NCI-H82 (cell line): ENCODE measurements around the gene NEDD4L.

Source experiments
- DNase-seq: peaks from one replicate; lab custom pipeline; 2025; lab: John Stamatoyannopoulos, UW

The NEDD4L gene

DNA sequence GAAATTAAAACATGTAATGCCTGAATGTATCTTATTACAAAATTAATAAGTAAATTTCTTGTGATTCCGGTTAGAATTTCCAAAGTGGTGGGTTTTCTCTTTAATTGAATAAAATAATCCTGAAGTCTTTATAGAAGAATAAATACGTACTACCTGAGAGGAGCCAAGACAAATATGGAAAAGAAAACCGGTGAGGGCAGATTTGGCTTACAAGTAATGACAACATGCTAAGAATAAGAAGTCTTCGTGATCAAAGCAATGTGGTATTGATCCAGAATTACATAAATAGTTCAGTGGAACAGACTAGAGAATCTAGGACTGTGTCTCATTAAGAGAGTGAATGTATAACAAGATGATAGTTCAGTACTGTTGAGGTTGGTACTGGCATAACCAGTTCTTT is 167.5 kb downstream of the NEDD4L start:
- DNase-seq, result no peak

DNA sequence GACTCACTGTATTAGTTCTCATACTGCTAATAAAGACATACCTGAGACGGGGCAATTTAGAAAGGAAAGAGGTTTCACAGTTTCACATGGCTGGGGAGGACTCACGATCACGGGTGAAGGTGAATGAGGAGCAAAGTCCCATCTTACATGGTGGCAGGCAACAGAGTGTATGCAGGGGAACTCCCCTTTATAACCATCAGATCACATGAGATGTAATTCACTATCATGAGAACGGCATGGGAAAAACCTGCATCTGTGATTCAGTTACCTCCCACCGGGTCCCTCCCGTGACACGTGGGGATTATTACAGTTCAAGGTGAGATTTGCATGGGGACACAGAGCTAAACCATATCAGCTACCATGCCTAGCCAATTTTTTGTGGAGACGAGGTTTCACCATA is 168.2 kb downstream of the NEDD4L start:
- no peak for DNase-seq

DNA sequence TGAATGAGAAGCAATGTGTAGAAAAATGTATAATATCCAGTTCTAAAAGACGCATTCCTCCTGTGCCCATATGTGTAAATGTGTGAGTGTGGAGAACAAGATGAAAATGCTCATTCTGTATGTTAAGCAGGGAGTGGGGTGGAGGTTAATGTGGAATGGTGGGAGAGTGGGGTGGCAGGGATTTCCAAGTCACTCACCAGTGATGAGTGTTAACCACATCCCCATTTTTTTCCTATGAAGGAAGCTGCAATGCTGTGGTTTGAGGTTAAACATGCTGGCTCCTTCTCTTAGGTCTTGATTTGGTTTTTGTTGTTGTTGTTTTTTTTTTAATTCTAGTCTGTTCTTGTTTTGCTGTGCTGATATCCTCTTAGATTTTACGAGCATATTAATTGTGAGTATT is 169.4 kb downstream of the NEDD4L start:
- DNase-seq, result no peak

DNA sequence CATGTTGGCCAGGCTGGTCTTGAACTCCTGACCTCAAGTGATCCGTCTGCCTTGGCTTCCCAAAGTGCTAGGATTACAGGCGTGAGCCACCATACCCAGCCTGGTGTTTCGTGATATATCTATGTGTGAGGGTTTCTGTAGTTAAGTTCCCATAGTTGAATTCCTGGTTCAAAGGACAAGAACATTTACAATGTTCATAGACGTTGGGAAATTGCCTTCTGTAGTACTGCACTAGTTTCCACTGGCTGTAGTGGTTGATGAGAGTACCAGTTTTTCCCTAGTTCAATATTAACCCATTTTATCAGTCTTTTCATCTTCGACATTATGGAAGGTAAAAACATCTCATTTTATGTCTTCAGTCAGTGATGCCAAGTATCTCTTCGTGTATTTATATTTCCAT is 171.0 kb downstream of the NEDD4L start:
- DNase-seq, result no peak

DNA sequence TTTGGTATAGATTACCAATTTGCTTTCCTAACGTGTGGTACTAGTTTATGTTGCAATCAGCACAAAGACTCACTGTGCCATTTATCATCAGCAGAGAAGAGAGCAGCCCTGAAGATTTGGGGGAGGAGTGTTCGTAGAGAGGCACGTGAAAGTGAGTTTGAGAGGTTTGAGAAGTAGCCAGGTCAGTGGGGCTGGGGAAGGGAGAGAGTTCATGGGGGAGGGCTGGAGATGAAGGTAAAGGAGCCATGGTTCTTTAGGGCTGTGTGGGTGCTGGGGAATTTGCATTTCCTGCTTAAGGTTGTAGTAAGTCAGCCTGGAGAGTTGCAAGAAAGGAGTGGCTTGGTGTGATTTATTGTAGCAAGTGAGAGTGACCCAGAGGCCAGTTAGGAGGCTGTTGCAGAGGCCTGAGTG is 172.1 kb downstream of the NEDD4L start:
- no peak for DNase-seq

DNA sequence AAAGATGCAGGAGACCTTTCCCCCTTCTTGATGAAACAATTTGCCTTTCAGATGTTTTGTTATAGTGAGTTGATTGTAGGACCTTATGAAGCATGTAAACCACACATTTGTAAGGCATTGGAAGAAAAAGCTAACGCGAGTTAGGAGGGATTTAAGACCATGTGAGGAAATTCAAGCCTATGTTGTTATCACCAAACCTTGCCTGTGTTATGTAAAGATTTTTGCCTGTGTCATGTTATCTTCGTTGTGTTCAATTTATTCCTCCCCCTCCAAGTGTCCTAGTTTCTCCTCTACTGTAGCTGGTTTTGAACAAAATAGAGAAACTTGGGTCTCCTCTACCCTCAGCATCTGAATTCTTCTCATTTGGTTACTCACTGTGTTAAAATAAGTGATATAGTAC is 173.0 kb downstream of the NEDD4L start:
- no peak for DNase-seq

DNA sequence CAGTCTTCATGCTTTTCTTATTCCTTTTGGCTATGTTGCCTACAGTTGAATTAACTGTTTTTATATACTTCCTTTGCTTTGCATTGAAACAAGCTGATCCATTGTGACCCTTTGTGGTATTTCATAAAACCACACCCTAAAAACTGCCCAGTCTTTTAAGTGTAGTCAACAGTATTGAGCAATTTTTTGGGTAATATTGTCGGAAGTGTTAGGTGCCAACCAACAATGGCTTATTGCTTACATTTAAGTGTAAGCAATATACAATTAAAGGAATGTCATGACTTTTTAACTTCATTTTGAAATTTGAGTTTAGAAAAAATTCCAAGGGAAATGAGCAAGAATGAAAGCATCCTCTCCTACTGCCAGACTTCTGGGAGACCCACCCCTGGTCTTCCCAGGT is 174.1 kb downstream of the NEDD4L start:
- DNase-seq, result no peak

DNA sequence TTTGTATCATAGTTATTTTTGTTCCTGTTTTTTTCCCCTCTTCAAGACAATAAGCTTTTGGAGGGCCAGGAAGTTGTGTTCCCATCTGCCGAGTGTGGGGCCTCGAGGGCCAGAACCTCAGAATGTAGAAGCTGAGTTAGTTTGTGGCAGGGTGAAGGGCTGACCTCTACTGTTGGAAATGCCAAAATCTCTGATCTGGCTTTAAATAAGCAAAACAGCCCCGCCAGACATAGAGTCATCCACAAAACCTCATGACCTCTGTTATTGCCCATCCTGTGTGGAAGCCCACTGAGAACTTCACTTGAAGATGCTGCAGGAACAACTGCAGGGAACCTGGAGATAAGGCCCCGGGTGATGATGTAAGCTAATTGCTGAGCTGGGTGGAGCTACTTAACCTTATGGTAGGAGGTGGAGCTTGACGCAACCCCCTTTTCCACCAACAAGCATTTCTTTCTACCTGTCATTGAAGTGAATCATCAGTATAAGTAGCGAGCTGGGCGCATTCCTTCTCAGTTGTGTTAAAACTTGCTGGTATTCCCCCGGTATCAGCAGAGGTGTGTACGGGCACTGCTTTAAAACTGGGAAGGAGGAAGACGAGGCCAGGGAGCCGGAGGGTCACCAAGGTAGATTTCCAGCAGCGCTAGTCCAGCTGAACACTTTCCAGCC is 177.2 kb downstream of the NEDD4L start:
- DNase-seq, result peak; percentile 42

DNA sequence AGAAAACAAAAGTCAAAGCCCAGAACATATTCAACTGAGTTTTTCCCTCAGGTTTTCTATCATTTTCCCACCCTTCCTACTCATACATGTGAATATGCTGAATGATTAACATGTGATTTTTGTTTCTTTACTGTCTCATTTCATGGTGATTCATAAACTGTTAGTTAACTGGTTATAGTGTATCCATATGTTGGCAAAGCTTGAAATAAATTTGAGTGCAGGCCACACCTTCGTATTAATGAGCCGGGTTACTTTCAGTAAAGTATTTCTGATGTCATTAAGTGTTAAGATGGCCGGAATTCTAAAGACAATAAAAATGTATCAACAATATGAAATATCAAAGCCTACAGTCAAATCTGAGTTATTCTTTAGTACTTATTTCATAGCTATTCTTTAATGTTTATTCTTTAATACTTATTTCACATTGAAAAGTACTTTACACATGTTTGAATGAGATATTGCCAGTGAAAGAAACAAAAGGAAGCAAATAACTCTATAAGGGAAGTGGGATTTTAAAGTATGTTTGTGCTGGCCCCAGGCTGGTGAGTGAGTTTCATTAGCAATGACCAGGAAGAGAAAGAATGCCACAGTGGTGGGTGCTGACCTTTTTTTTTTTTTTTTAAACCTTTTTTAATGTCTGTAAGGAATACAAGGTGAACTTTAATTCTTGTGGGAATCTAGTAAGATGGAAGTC is 178.6 kb downstream of the NEDD4L start:
- DNase-seq, result no peak

DNA sequence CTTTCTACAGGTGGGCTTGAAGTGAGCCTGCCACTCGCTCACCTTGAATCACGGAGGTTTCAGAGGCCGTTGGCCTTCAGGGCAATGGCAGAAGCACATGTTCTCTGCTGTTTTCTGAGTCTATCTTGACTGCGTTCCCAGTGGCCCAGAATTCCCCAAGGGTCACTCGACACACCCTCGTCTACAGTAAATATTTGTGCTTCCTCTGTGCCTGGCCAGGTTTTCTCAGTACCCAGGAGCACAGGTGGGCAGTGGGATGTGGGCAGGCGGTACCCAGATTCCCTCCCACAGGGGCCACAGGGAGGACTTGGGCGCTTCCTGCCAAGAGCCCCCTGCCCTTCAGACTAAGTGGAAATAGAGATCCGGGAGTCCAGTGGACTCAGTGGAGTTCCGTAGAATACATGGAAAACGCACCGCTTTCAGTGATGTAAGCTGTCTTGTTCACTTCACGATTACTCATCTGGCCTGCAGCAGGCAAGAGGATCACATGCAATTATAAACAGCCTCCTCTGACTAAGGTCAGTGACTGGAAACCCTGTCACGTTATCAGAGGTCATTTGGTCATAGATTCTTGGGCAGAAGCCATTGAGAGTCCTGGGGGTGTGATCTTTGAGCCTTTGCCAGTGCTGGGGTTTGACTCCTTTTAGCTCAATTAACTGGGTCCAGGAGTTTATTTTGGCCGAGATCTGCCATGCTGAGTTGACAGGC is 179.8 kb downstream of the NEDD4L start:
- no peak for DNase-seq

DNA sequence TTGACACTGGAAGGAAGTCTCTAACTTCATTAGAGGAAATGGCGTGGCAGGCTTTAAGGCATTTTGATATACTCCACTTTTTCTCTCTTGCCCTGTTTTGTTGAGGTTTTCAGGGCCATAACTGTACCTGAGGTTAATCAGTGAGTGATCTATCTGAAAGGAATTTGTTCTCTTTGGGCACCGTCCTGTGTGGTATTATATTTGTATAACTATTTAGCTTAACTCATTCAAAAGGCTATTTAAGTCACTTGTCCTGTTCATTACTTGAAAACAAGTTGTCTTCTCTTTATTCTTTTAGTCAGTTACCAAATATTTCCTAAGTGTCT is 180.4 kb downstream of the NEDD4L start:
- no peak for DNase-seq

DNA sequence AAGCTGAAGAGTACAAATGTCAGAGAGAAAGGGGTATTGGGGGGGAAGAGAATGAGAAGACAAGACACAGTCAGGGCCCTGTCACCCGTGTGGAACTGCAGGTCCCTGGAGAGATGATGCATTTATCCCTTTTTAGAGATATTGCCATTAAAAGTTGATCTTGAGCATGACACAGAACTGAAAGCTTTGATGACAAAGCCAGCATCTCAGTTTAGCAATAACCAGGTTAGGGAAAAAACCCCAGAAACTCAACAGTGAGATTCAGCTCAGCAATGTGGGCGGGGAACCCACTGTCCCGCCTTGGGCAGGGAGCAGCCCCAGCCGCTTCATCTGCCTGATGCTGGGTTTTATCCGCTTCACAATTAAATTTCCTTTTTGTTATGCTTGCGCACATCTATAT is 181.1 kb downstream of the NEDD4L start:
- no peak for DNase-seq

DNA sequence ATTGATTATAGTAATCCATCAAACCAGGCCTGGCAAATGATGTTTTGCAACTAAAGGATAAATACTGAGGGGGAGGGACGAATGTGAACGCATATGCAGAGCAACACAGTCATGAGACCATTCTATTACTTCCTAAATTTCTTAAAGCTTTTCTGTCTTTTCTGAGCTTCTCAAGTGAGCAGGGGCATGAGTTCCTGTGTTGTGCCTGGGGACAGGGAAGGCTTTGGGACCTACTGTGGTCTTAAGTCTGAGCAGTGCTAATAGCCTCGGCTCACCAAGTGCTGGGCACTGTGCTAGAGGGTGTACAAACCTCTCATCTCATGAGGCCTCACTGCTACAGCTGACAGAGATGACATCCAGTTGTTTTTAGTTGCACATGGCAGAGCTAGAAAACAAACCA is 182.4 kb downstream of the NEDD4L start:
- peak; percentile 42 for DNase-seq

DNA sequence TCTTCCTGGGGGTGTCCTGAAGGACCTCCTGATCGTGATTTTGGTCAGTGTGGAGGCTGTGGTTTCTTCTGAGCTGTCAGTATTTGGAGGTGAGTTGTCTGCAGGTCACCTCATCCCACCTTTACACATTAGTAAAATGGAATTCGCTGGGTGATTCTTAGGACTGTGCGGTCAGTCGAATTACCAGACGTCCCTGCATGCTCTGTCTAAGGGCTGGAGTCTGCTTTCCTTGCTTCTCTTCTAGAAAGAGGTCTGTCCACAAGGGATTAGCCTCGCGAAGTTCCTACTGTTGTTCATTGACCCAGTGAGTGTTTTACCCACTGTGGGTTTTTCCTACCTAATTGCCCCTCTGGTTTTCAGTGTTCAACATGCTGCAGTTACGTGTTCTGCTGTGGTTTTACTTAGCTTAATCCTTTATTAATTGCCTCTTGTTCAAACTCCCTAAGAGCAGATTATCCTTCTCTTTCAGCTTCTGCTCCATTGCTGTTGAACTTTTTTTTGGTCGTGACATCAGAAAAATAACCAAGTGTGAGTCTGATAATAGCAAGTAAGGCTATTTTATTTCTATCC is 183.4 kb downstream of the NEDD4L start:
- peak; percentile 83 for DNase-seq

DNA sequence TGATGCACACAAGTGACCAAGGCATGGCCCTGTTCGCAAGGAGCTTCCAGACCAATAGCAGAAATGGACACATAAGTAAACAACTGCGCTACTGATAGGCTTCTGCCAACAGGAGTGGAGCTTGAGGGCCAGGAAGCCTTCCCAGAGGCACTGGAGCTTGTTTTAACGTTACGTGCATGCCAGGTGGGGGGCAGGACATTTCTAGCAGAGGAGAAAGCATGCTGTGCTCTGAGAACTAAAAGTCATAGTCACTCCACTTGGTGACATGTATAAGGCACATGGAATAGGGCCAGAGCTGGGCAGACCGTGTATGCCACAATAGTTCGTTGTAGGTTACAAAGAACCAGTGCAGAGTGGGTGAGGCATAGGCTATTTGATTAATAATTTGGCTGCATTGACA is 184.2 kb downstream of the NEDD4L start:
- DNase-seq, result no peak

DNA sequence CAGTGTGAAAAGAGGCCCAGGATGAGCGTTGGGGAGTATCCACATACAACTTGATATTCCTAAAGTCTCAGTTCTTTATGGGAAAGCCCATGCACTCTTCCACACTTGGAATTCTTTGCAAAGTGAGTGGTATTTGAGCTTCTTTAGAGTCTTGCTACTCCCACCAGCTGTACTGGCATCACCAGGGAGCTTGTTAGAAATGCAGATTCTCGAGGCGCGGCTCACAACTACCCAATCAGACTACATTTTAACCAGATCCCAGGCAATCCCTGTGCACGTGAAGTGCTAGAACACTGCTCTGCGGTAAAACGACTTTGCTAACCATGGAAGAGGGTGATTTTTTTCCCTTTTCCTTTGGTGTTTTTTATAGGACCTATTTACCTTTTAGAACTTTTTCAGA is 184.7 kb downstream of the NEDD4L start:
- no peak for DNase-seq

DNA sequence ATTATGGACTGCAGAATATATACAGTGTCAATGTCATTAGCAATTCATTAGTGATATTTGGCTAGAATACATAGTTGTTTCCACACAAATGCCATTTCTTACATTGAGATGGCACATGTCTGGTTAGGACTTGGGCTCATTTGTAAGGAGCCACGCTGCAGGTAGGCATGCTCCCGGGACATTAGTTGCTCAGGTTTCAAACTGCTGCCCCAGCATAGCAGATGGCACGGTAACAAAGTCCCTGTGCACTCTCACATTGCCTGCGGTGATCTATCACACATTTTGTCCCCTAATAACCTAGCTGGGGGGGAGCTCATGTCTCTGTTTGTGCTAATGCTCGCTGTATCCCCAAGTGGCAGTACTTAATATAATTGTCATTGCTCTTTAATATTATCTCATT is 185.1 kb downstream of the NEDD4L start:
- peak; percentile 33 for DNase-seq

DNA sequence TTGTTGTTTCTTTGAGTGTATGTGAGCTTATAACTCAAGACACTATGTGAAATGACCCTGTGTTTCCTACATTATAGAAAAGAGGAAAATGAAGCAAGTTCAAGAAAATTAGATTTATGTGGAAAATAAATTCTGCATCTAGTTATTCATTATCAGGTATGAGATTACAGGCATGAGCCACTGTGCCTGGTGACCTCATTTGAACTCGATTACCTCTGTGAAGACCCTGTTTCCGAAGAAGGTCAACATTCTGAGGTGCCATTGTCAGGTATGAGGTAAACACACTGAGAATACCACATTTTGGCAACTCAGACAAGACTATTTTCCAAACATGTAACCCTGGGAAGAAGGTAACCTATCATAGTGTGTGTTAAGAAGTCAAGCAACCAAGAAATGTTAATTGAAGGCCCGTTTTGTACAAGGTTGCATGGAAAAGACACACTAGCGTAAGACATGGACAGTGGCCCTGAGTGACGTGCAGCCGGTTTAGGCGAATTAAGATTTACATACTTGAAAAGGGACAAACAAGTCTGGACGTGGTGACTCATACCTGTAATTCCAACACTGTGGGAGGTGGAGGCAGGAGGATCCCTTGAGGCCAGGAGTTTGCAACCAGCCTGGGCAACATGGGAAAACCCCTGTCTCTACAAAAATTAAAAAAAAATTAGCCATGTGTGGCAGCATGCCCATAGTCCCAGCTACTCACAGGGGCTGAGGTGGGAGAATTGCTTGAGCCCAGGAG is 186.6 kb downstream of the NEDD4L start:
- no peak for DNase-seq

DNA sequence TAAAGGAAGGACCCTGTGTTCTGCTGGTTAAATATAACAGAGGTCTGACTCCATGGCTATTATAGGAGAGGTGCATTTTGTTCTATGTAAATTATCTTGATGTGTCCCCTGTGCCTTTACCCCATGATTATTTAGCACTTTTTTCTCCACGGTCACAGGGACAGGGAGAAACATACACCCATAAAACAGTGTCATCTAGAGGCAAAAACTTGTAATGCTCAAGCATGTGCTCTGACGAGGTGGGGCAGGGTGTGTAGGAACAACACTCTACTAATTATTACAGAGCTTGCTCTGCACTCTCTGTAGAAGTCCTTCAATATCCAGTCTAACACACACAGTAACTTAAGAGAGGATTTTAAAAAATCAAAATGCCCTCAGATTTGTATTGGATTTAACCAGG is 187.9 kb downstream of the NEDD4L start:
- no peak for DNase-seq

DNA sequence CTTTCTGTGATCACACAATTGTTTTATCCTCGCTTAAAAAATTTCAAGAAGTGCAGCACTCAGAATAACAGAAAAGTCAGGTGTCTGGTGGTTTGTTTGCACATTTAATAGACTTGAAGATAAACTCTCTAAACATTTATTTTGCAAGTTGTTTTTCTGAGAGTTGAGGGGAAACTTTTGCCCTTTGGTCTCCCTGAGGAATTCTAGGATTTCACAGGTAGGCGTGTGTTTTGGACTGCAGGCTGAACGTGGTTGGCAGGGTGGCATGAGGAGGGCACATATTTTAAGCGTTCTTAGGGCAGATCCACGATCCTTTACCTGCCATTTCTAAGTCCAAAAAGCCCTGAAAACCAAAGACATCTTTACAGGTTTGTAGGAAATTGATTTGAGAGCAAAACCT is 188.6 kb downstream of the NEDD4L start:
- DNase-seq, result no peak

DNA sequence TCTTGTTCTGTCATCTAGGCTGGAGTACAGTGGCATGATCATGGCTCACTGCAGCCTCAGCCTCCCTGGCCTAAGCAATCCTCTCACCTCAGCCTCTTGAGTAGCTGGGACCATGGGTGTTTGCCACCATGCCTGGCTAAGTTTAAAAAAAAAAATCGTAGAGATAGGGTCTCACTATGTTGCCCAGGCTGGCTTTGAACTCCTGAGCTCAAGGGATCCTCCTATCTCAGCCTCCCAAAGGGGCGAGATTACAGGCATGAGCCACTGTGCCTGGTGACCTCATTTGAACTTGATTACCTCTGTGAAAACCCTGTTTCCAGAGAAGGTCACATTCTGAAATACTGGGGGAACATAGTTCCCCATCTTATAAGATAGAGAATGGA is 190.3 kb downstream of the NEDD4L start:
- no peak for DNase-seq

DNA sequence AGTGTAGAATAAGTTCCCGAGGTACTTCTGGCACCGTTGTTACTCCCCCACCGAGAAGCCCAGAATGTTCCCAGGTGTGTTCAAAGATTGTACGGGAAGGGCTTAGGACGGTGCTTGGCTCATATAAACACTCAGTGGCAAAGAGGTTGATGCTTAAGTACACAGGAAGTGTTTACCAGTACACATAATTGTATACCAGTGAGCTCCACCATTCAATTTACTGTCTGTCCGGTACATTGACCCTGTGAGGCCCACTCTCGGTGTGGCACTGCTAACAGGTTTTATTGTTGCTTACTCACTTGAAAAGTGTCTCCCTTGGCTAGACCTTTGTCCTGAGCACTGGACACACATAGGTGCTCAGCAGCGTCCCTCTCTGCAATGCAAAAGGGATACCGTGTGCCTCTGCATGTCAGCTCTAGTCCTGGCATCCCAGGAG is 191.0 kb downstream of the NEDD4L start:
- no peak for DNase-seq

DNA sequence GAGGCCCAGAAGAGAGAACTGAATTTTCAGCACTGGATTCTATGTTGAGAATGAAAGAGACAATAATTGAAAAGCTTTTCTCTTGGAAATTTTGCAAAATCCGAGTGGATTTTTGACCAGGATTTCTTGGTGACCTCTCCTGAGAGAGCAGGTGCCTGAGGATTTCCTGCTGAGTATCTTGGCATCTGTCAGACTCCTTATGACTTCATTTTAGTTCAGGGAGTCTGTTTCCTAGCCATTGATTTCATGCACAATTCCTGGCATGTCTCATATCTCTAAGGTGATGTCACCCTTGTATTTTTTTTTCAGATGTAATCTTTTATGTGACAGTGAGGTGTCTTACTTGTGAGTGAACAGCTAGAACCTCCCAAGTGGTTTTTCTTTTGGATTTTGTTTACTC is 195.9 kb downstream of the NEDD4L start:
- no peak for DNase-seq
